HG03196 (cell line): Measurements from ENCODE around the gene NRXN3.

Experiments used
- ATAC-seq: cut with Tn5 transposase; IDR thresholded peaks from one replicate; pipeline ENCODE4 v1.9.1; 2021; ENCODE audit not compliant: unreplicated experiment

NRXN3 gene

GRCh38 chr14:78627114-78627513 is 456.9 kb downstream of the NRXN3 start:
- ATAC-seq: no peak

GRCh38 chr14:78631551-78631950 is 461.4 kb downstream of the NRXN3 start:
- no peak for ATAC-seq

GRCh38 chr14:78633752-78634151 is 463.6 kb downstream of the NRXN3 start:
- no peak for ATAC-seq

- ATAC-seq: no peak
Observed at GRCh38 chr14:78637489-78637888, 467.3 kb downstream of the NRXN3 start.

- no peak for ATAC-seq
Observed at GRCh38 chr14:78637908-78638475, 467.8 kb downstream of the NRXN3 start.

GRCh38 chr14:78638926-78639325 is 468.8 kb downstream of the NRXN3 start:
- ATAC-seq: no peak

- no peak for ATAC-seq
Observed at GRCh38 chr14:78644824-78645559, 474.8 kb downstream of the NRXN3 start.

- ATAC-seq: no peak
Observed at GRCh38 chr14:78652727-78653126, 482.6 kb downstream of the NRXN3 start.

- ATAC-seq: no peak
Observed at GRCh38 chr14:78653173-78653572, 483.0 kb downstream of the NRXN3 start.

- no peak for ATAC-seq
Observed at GRCh38 chr14:78657451-78657850, 487.3 kb downstream of the NRXN3 start.

- ATAC-seq: no peak
Observed at GRCh38 chr14:78664841-78665240, 494.7 kb downstream of the NRXN3 start.

- ATAC-seq: no peak
Observed at GRCh38 chr14:78666336-78667056, 496.3 kb downstream of the NRXN3 start.

- no peak for ATAC-seq
Observed at GRCh38 chr14:78667141-78667540, 497.0 kb downstream of the NRXN3 start.

GRCh38 chr14:78673845-78674244 is 503.7 kb downstream of the NRXN3 start:
- ATAC-seq: no peak

GRCh38 chr14:78674820-78675219 is 504.6 kb downstream of the NRXN3 start:
- no peak for ATAC-seq

- ATAC-seq: no peak
Observed at GRCh38 chr14:78683206-78683605, 513.0 kb downstream of the NRXN3 start.

GRCh38 chr14:78683981-78684380 is 513.8 kb downstream of the NRXN3 start:
- no peak for ATAC-seq

GRCh38 chr14:78688503-78688902 is 518.3 kb downstream of the NRXN3 start:
- ATAC-seq: no peak

- ATAC-seq: no peak
Observed at GRCh38 chr14:78690836-78691235, 520.7 kb downstream of the NRXN3 start.

- ATAC-seq: no peak
Observed at GRCh38 chr14:78697341-78697740, 527.2 kb downstream of the NRXN3 start.

- ATAC-seq: no peak
Observed at GRCh38 chr14:78698991-78699390, 528.8 kb downstream of the NRXN3 start.

GRCh38 chr14:78700236-78700635 is 530.1 kb downstream of the NRXN3 start:
- ATAC-seq: no peak
